NT2/D1 (cell line): ENCODE results near the gene NRCAM.
A peak's percentile ranks its signal among the peaks of the same experiment; 100 is the strongest.

Experiments
- DNase-seq: peaks from one replicate; pipeline ENCODE4 v3.0.0-alpha.2; 2011; ENCODE audit warnings: low read depth, low spot score
- H3K27me3 ChIP-seq: 2 replicates; pipeline ENCODE4 v1.6.0; 2011; ENCODE audit warnings: mild to moderate bottlenecking; ENCODE audit not compliant: insufficient read length, insufficient read depth
- H3K36me3 ChIP-seq: 2 replicates; pipeline ENCODE4 v1.6.1; 2011; ENCODE audit warnings: mild to moderate bottlenecking, low read length, mixed read lengths; ENCODE audit not compliant: insufficient read depth, insufficient read length
- H3K4me1 ChIP-seq: 2 replicates; pipeline ENCODE4 v1.5.1; 2011; ENCODE audit not compliant: insufficient read depth, insufficient read length
- H3K4me3 ChIP-seq: 2 replicates; pipeline ENCODE4 v1.5.1; 2011; ENCODE audit warnings: low read depth; ENCODE audit not compliant: insufficient read length
- H3K9ac ChIP-seq: 2 replicates; pipeline ENCODE4 v1.6.0; 2011; ENCODE audit warnings: low read depth; ENCODE audit not compliant: insufficient read length
- H3K9me3 ChIP-seq: 2 replicates; pipeline ENCODE4 v1.5.1; 2011; ENCODE audit warnings: mild to moderate bottlenecking, low read length; ENCODE audit not compliant: insufficient read depth
- SUZ12 ChIP-seq: IDR thresholded peaks from 2 replicates; pipeline ENCODE4 v1.6.1; 2011; ENCODE audit not compliant: insufficient read length, insufficient read depth; ENCODE audit errors: extremely low read depth
- YY1 ChIP-seq: IDR thresholded peaks from 2 replicates; pipeline ENCODE4 v1.6.1; 2011; ENCODE audit not compliant: insufficient read length, insufficient read depth
- ZNF274 ChIP-seq: IDR thresholded peaks from 2 replicates; pipeline ENCODE4 v1.6.1; 2011; ENCODE audit warnings: mild to moderate bottlenecking, low read depth, low read length

NRCAM gene

GRCh38 chr7:108138911-108139310, 317.3 kb downstream of the NRCAM start:
- H3K27me3 ChIP-seq, result no peaks in the 10 kb centered on the region
- H3K36me3 ChIP-seq, result no peaks in the 10 kb centered on the region
- no peak for DNase-seq
- H3K4me1 ChIP-seq, result no peaks in the 10 kb centered on the region
- H3K4me3 ChIP-seq, result no peak overlapping the region
- no peak overlapping the region for H3K9ac ChIP-seq
- peaks cover 7% of the 10 kb centered on the region; the same call in 1 of the 2 replicates for H3K9me3 ChIP-seq
- TF ChIP-seq SUZ12 (no peak), ZNF274 (no peak), YY1 (no peak)

- Histone ChIP-seq H3K9ac (no peak overlapping the region), H3K36me3 (no peaks in the 10 kb centered on the region), H3K27me3 (no peaks in the 10 kb centered on the region), H3K4me1 (peaks cover under 1% of the 10 kb centered on the region), H3K4me3 (no peak overlapping the region), H3K9me3 (peaks cover 7% of the 10 kb centered on the region; the same call in 1 of the 2 replicates)
- TF ChIP-seq ZNF274, result no peak
- TF ChIP-seq YY1, result no peak
- no peak for TF ChIP-seq SUZ12
- DNase-seq, result no peak
Measured at GRCh38 chr7:108137993-108138392, 318.2 kb downstream of the NRCAM start.

- TF ChIP-seq ZNF274, result no peak
- no peak for TF ChIP-seq SUZ12
- TF ChIP-seq YY1, result no peak
- peaks cover 2% of the 10 kb centered on the region for H3K4me1 ChIP-seq
- H3K27me3 ChIP-seq, result no peaks in the 10 kb centered on the region
Measured at GRCh38 chr7:108137040-108137439, 319.2 kb downstream of the NRCAM start.

GRCh38 chr7:108136191-108136688, 320.0 kb downstream of the NRCAM start:
- no peak for TF ChIP-seq YY1
- TF ChIP-seq SUZ12, result no peak
- TF ChIP-seq ZNF274, result no peak
- Histone ChIP-seq H3K36me3 (no peaks in the 10 kb centered on the region), H3K4me3 (no peak overlapping the region), H3K9me3 (peaks cover 7% of the 10 kb centered on the region; the same call in 1 of the 2 replicates), H3K4me1 (peaks cover 2% of the 10 kb centered on the region), H3K27me3 (no peaks in the 10 kb centered on the region), H3K9ac (no peak overlapping the region)
- no peak for DNase-seq

More at GRCh38 chr7:108137040-108137439, 319.2 kb downstream of the NRCAM start:
- Histone ChIP-seq H3K36me3 (no peaks in the 10 kb centered on the region), H3K4me3 (no peak overlapping the region), H3K9me3 (peaks cover 7% of the 10 kb centered on the region; the same call in 1 of the 2 replicates), H3K9ac (no peak overlapping the region)
- DNase-seq, result no peak

GRCh38 chr7:108135446-108136190, 320.6 kb downstream of the NRCAM start:
- no peaks in the 10 kb centered on the region for H3K36me3 ChIP-seq
- no peak for DNase-seq
- no peak overlapping the region for H3K4me3 ChIP-seq
- no peak for TF ChIP-seq ZNF274
- peaks cover 7% of the 10 kb centered on the region; the same call in 1 of the 2 replicates for H3K9me3 ChIP-seq
- no peaks in the 10 kb centered on the region for H3K27me3 ChIP-seq
- peaks cover 2% of the 10 kb centered on the region for H3K4me1 ChIP-seq
- H3K9ac ChIP-seq, result no peak overlapping the region

GRCh38 chr7:108134486-108134885, 321.8 kb downstream of the NRCAM start:
- no peaks in the 10 kb centered on the region for H3K27me3 ChIP-seq
- TF ChIP-seq YY1 (no peak), SUZ12 (no peak), ZNF274 (no peak)
- no peak overlapping the region for H3K4me3 ChIP-seq
- peaks cover 7% of the 10 kb centered on the region; the same call in 1 of the 2 replicates for H3K9me3 ChIP-seq
- no peaks in the 10 kb centered on the region for H3K36me3 ChIP-seq
- DNase-seq, result no peak
- peaks cover 2% of the 10 kb centered on the region for H3K4me1 ChIP-seq
- no peak overlapping the region for H3K9ac ChIP-seq

GRCh38 chr7:108132551-108133265, 323.5 kb downstream of the NRCAM start:
- Histone ChIP-seq H3K4me1 (peaks cover 2% of the 10 kb centered on the region), H3K36me3 (no peaks in the 10 kb centered on the region), H3K9me3 (peaks cover 7% of the 10 kb centered on the region; the same call in 1 of the 2 replicates), H3K4me3 (no peak overlapping the region), H3K27me3 (no peaks in the 10 kb centered on the region), H3K9ac (no peak overlapping the region)
- no peak for TF ChIP-seq YY1
- no peak for TF ChIP-seq SUZ12
- TF ChIP-seq ZNF274, result no peak
- DNase-seq, result peak; percentile 18
